ENCODE results near the gene KLF6. TPM values are rescaled to one million over a fixed set of nuclear protein-coding genes. Genes with fewer than 3 reads are reported as not detected.

Gene KLF6
- total and polyA plus RNA-seq, 9 of the 15 experiments (the other 6 are each of a cell fraction or from before 2014, with no cell fraction given) = 3.2 to 23.9 (median 8.0) TPM

DNA sequence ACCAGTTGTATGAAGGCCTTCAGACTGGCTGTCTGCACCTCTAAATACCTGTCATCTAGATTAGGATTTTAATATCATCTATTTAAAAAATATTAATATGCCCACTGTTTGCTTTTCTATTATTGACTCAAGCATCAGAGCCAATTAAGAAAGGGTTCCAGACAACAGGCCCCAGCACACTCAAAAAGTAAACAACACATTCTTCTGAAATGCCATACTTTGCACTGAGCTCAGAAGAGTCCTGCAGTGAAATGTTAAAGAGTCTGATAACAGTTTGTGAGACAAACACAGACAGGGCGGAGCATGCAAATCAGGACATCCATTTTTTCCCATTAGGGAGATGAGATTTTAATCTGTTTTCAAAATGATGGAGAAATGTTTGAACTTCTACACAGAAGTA, 45.9 kb upstream of the KLF6 start:
- no peaks in the 10 kb centered on the region for H3K27me3 ChIP-seq (ENCODE audit: control insufficient read depth in 2 of 2, insufficient read depth in 2 of 2, low read length in 2 of 2)
- no peak overlapping the region for H3K4me2 ChIP-seq (ENCODE audit: insufficient read depth, low read length)
- no peak overlapping the region for H3K9ac ChIP-seq (ENCODE audit: insufficient read depth in 1 of 2, low read depth in 2 of 2, low read length in 2 of 2)
- peaks cover 13 to 25% of the 10 kb centered on the region in 2 experiments for H3K4me1 ChIP-seq (replicated peaks in 1 of 2; ENCODE audit: control insufficient read depth in 2 of 2, insufficient read depth in 2 of 2, low read length in 2 of 2)
- in situ Hi-C loops (cut with MboI) = no loop called here
- H3K4me3 ChIP-seq = no peak overlapping the region
- DNase-seq (ENCODE audit: extremely low read depth in 1 of 4, low spot score in 3 of 4) (no peak), FAIRE-seq (no peak), ATAC-seq (no peak)
- no peaks in the 10 kb centered on the region for H3K9me1 ChIP-seq (ENCODE audit: control insufficient read depth, insufficient read depth, low read length)
- BruUV-seq (replicated peaks) = no TSS peak
- intact Hi-C loops (cut with micrococcal nuclease) = no loop called here
- H3K36me3 ChIP-seq (ENCODE audit: control insufficient read depth, insufficient read depth, low read length) = no peaks in the 10 kb centered on the region
- 95% methylated on average over 1 of the region's 1 CpG for WGBS (ENCODE audit: insufficient coverage, low coverage, missing lambda C conversion rate)
- H3K27ac ChIP-seq (ENCODE audit: extremely low read depth, low read depth, low read length) = no peak overlapping the region
- ChIA-PET POLR2A (interaction anchor here (0.6 to 1.2 kb wide), 2 partner anchors 11 to 46 kb away, joined by 3 to 12 read pairs; partner anchors contain the start of gene KLF6), CTCF (ENCODE audit: low intra/inter-chr PET ratio) (no interaction called here)
- no peaks in the 10 kb centered on the region for H3K9me3 ChIP-seq (replicated peaks; ENCODE audit: control insufficient read depth, insufficient read depth, low read depth, low read length)
- no peaks in the 10 kb centered on the region for H3K79me2 ChIP-seq (ENCODE audit: control insufficient read depth, insufficient read depth, low read length)
- H2AFZ ChIP-seq (ENCODE audit: low read depth, low read length) = no peak overlapping the region
- TF ChIP-seq USF2 (CRISPR knock-in tag; IDR thresholded peaks at IDR 0.05) (no peak), HDAC6 (IDR thresholded peaks at IDR 0.05; ENCODE audit: low read depth, low read length) (no peak), PRPF4 (IDR thresholded peaks at IDR 0.05; ENCODE audit: insufficient read depth, low read depth, low read length, poor library complexity, severe bottlenecking) (no peak), ZNF57 (CRISPR knock-in tag; IDR thresholded peaks at IDR 0.05) (no peak), ZKSCAN1 (IDR thresholded peaks at IDR 0.05; ENCODE audit: low read depth, low read length) (no peak), NCOA1 (IDR thresholded peaks at IDR 0.05; ENCODE audit: low read depth) (no peak), STAT5B (CRISPR knock-in tag; IDR thresholded peaks at IDR 0.05) (no peak), THRB (CRISPR knock-in tag; conservative IDR thresholded peaks at IDR 0.05) (no peak), CTCF (IDR thresholded peaks at IDR 0.05 in 2 of 3, conservative IDR thresholded peaks at IDR 0.05 in 1 of 3; ENCODE audit: insufficient read depth in 2 of 3, low read depth in 1 of 3, low read length in 3 of 3) (no peak), CGGBP1 (CRISPR knock-in tag; IDR thresholded peaks at IDR 0.05) (no peak), CTBP1 (IDR thresholded peaks at IDR 0.05; ENCODE audit: borderline replicate concordance) (no peak), ZNF699 (CRISPR knock-in tag; IDR thresholded peaks at IDR 0.05; ENCODE audit: insufficient replicate concordance) (no peak)
- TF ChIP-seq, protein P1, sequence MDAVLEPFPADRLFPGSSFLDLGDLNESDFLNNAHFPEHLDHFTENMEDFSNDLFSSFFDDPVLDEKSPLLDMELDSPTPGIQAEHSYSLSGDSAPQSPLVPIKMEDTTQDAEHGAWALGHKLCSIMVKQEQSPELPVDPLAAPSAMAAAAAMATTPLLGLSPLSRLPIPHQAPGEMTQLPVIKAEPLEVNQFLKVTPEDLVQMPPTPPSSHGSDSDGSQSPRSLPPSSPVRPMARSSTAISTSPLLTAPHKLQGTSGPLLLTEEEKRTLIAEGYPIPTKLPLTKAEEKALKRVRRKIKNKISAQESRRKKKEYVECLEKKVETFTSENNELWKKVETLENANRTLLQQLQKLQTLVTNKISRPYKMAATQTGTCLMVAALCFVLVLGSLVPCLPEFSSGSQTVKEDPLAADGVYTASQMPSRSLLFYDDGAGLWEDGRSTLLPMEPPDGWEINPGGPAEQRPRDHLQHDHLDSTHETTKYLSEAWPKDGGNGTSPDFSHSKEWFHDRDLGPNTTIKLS (IDR thresholded peaks at IDR 0.05; ENCODE audit: borderline replicate concordance, low read depth) = no peak
- H4K20me1 ChIP-seq (replicated peaks; ENCODE audit: control insufficient read depth, insufficient read depth, low read length) = no peaks in the 10 kb centered on the region

All from K562 (cell line).